Loucy (cell line): ENCODE results near the gene PRR5L.

ENCODE experiments used
- CTCF ChIP-seq: fragments of 200-600 bp; sonication (generic); conservative IDR thresholded peaks from 2 replicates; pipeline ENCODE4 v1.5.1; 2014; ENCODE audit warnings: mild to moderate bottlenecking, antibody characterized with exemption, low read length
- EZH2phosphoT487 ChIP-seq: fragments of 200-600 bp; IDR thresholded peaks from 2 replicates; pipeline ENCODE4 v1.6.1; 2018; ENCODE audit warnings: antibody characterized with exemption, mild to moderate bottlenecking, moderate library complexity, borderline replicate concordance

DNA sequence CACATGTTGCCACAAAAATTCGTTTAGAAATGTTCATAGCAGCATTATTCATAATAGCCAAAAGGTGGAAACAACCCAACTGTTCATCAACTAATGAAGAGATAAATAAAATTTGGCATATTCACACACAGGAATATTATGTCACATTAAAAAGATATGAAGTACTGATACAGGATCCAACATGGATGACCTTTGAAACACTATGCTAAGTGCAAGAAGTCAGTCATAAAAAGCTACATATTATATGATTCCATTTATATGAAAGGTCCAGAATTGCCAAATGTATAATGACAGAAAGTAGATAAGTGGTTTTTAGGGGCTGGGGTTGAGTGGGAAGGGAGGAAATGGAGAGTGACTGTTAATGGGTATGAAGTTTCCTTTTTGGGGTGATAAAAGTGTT is 9.0 kb downstream of the PRR5L start:
- no peak for TF ChIP-seq CTCF
- no peak for TF ChIP-seq EZH2phosphoT487
